Smooth muscle cell (in vitro differentiated cells): ENCODE measurements around the gene ALDH1L2. TPM values are rescaled to one million over a fixed set of nuclear protein-coding genes. Genes with fewer than 3 reads are reported as not detected.
"Not testable (repeated sequence)": the region's sequence is repeated elsewhere in the genome, so short reads cannot be mapped to it uniquely, and the experiment has no call there.

ENCODE experiments used
- DNase-seq: peaks from one replicate; lab custom pipeline; 2025; ENCODE audit not compliant: unreplicated experiment; lab: John Stamatoyannopoulos, UW
- H2AFZ ChIP-seq: fragments of 200-600 bp; sonication (generic); 2 replicates; pipeline ENCODE4 v1.6.0; 2016; ENCODE audit warnings: antibody characterized with exemption, low read depth, mild to moderate bottlenecking
- H3F3A ChIP-seq: fragments of 200-600 bp; sonication (generic); 2 replicates; pipeline ENCODE4 v1.6.0; 2017; ENCODE audit warnings: antibody characterized with exemption, low read depth
- H3K27ac ChIP-seq: fragments of 200-600 bp; sonication (generic); 2 replicates; pipeline ENCODE4 v1.5.1; 2016; ENCODE audit warnings: low read depth, mild to moderate bottlenecking
- H3K27me3 ChIP-seq: fragments of 200-600 bp; sonication (generic); 2 replicates; pipeline ENCODE4 v1.6.1; 2016; ENCODE audit warnings: low read depth, mild to moderate bottlenecking
- H3K36me3 ChIP-seq: fragments of 200-600 bp; sonication (generic); 2 replicates; pipeline ENCODE4 v1.5.1; 2016; ENCODE audit warnings: low read depth
- H3K4me1 ChIP-seq: fragments of 200-600 bp; sonication (generic); 2 replicates; pipeline ENCODE4 v1.5.1; 2016; ENCODE audit warnings: low read depth
- H3K4me2 ChIP-seq: fragments of 200-600 bp; sonication (generic); 2 replicates; pipeline ENCODE4 v1.6.0; 2016; ENCODE audit warnings: mild to moderate bottlenecking
- H3K4me3 ChIP-seq: fragments of 200-600 bp; sonication (generic); 2 replicates; pipeline ENCODE4 v1.5.1; 2016; ENCODE audit warnings: mild to moderate bottlenecking
- H3K79me2 ChIP-seq: fragments of 200-600 bp; sonication (generic); 2 replicates; pipeline ENCODE4 v1.6.0; 2016; ENCODE audit warnings: low read depth, mild to moderate bottlenecking
- H3K9ac ChIP-seq: fragments of 200-600 bp; sonication (generic); 2 replicates; pipeline ENCODE4 v1.6.0; 2016; ENCODE audit warnings: low read depth
- H3K9me3 ChIP-seq: fragments of 200-600 bp; sonication (generic); replicated peaks from 2 replicates; pipeline ENCODE4 v1.5.1; 2016; ENCODE audit warnings: low read depth
- H4K20me1 ChIP-seq: fragments of 200-600 bp; sonication (generic); 2 replicates; pipeline ENCODE4 v1.6.0; 2016; ENCODE audit warnings: low read depth
- WGBS: methylation state at CpG from one replicate; pipeline ENCODE4 v1.1.7; 2016; ENCODE audit warnings: low lambda C conversion rate; 5-methylcytosine and 5-hydroxymethylcytosine counted together
- polyA plus RNA-seq: library from polyadenylated mRNA; unstranded; fragments of >200 nt; fragmentation: Nextera tagmentation; extraction: Ambion mirVana; gene quantifications from 2 replicates; pipeline ENCODE4 v1.2.1, GENCODE V29; 2016
- total RNA-seq: library from RNA; depleted of rRNA; stranded (reverse); fragments of >200 nt; gene quantifications from 2 replicates; pipeline ENCODE4 v1.2.3, GENCODE V29; 2014
- TF ChIP-seq, protein P1 (sequence below): fragments of 200-600 bp; sonication (generic); IDR thresholded peaks from 2 replicates; pipeline ENCODE4 v1.5.1; 2017; ENCODE audit warnings: borderline replicate concordance, mild to moderate bottlenecking, antibody characterized with exemption; ENCODE audit not compliant: insufficient read depth, poor library complexity, severe bottlenecking

Gene ALDH1L2
- total and polyA plus RNA-seq, 2 experiments from 2014 or later: 25.3 to 28.1 TPM

DNA sequence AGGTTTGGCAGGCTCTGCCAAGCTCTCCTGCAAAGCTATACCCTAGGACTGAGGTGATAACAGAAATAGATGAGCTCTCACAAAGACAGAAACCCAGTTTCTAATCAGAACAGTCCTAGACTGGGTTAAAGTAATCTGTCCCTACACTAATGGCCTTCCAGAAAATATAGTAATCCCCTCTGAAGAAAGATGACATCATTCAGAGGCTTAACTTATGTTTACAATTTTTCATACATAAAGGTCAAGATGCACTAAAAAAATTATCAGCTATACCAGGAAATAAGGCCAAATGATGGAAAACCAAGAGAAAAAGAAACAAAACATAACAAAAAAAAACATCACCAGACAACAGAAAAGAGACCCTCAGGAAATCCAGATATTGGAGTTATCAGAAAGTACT, 18.4 kb upstream of the ALDH1L2 start:
- H4K20me1 ChIP-seq: no peaks in the 10 kb centered on the region
- no peak overlapping the region for H3K9ac ChIP-seq
- TF ChIP-seq, protein P1, sequence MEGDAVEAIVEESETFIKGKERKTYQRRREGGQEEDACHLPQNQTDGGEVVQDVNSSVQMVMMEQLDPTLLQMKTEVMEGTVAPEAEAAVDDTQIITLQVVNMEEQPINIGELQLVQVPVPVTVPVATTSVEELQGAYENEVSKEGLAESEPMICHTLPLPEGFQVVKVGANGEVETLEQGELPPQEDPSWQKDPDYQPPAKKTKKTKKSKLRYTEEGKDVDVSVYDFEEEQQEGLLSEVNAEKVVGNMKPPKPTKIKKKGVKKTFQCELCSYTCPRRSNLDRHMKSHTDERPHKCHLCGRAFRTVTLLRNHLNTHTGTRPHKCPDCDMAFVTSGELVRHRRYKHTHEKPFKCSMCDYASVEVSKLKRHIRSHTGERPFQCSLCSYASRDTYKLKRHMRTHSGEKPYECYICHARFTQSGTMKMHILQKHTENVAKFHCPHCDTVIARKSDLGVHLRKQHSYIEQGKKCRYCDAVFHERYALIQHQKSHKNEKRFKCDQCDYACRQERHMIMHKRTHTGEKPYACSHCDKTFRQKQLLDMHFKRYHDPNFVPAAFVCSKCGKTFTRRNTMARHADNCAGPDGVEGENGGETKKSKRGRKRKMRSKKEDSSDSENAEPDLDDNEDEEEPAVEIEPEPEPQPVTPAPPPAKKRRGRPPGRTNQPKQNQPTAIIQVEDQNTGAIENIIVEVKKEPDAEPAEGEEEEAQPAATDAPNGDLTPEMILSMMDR: no peak
- H3K27ac ChIP-seq: peak overlapping the region; percentile 30
- peak overlapping the region; percentile 43 for H2AFZ ChIP-seq
- peaks cover 5% of the 10 kb centered on the region for H3K4me1 ChIP-seq
- no peaks in the 10 kb centered on the region for H3K27me3 ChIP-seq
- no peaks in the 10 kb centered on the region for H3K79me2 ChIP-seq
- peaks cover 2% of the 10 kb centered on the region for H3F3A ChIP-seq
- no peaks in the 10 kb centered on the region for H3K9me3 ChIP-seq
- no peak for DNase-seq
- H3K4me2 ChIP-seq: no peak overlapping the region
- H3K36me3 ChIP-seq: no peaks in the 10 kb centered on the region
- H3K4me3 ChIP-seq: no peak overlapping the region

DNA sequence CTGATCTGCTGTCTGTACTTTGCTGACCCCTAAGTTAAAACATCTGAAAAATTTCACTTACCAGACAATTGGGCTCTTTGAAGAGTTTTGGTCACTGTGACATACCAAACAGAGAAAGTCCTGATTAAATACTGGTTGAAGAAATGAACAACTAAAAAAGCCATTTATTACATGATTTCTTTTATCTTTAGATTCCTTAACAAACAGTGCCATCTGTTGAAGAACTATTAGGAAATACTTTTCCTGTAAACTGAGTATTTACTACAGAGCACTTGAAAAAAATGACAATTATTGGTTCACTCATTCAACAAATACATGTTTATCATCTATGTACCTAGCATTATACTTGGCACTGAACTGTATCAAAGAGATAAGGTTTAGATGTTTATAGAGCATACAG, 16.7 kb upstream of the ALDH1L2 start:
- no peak overlapping the region for H3K9ac ChIP-seq
- H3K27ac ChIP-seq: peak overlapping the region; percentile 52
- peak overlapping the region; percentile 5 for H3K4me2 ChIP-seq
- H3K4me3 ChIP-seq: no peak overlapping the region
- TF ChIP-seq, protein P1: peak; percentile 20
- no peaks in the 10 kb centered on the region for H3K9me3 ChIP-seq
- no peaks in the 10 kb centered on the region for H3K4me1 ChIP-seq
- H2AFZ ChIP-seq: no peak overlapping the region
- peaks cover 2% of the 10 kb centered on the region for H3F3A ChIP-seq
- no peaks in the 10 kb centered on the region for H4K20me1 ChIP-seq
- H3K36me3 ChIP-seq: no peaks in the 10 kb centered on the region
- H3K79me2 ChIP-seq: no peaks in the 10 kb centered on the region
- H3K27me3 ChIP-seq: no peaks in the 10 kb centered on the region
- no peak for DNase-seq

DNA sequence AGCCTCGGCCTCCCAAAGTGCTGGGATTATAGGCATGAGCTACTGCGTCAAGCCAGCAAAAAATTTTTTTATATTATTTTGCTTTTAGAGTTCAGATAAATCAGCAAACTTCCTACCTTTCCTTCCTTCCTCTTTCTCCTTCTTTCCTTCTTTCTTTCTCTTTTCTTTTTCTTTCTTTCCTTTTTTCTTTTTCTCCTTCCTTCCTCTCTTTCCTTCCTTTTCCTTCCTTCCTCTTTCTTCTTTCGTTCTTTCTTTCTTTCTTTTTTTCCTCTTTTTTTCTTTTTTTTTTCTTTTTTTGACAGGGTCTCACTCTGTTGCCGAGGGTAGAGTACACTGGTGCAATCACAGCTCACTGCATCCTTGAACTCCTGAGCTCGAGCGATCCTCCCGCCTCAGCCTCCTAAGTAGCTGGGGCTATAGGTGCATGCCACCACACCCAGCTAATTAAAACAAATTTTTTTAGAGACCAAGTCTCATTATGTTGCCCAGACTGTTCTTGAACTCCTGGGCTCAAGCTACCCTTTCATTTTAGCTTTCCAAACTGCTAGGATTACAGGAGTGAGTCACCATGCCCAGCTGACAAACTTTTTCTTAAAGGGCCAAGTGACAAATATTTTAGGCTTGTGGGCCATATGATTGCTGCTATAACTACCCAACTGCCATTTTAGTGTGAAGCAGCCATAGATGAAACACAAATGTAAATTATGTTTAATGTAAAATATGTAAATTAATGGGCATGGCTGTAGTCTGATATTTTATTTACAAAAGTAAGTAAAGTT, 16.1 kb upstream of the ALDH1L2 start:
- H3K36me3 ChIP-seq: no peaks in the 10 kb centered on the region
- H3K27ac ChIP-seq: peak overlapping the region; percentile 52
- H3F3A ChIP-seq: peaks cover 2% of the 10 kb centered on the region
- no peaks in the 10 kb centered on the region for H3K4me1 ChIP-seq
- no peaks in the 10 kb centered on the region for H3K9me3 ChIP-seq
- H4K20me1 ChIP-seq: no peaks in the 10 kb centered on the region
- TF ChIP-seq, protein P1: no peak
- peak overlapping the region; percentile 5 for H3K4me2 ChIP-seq
- 85% methylated on average over 7 of the region's 7 CpGs for WGBS
- H3K4me3 ChIP-seq: no peak overlapping the region
- no peaks in the 10 kb centered on the region for H3K79me2 ChIP-seq
- no peak for DNase-seq
- H3K27me3 ChIP-seq: no peaks in the 10 kb centered on the region
- H2AFZ ChIP-seq: no peak overlapping the region
- no peak overlapping the region for H3K9ac ChIP-seq

DNA sequence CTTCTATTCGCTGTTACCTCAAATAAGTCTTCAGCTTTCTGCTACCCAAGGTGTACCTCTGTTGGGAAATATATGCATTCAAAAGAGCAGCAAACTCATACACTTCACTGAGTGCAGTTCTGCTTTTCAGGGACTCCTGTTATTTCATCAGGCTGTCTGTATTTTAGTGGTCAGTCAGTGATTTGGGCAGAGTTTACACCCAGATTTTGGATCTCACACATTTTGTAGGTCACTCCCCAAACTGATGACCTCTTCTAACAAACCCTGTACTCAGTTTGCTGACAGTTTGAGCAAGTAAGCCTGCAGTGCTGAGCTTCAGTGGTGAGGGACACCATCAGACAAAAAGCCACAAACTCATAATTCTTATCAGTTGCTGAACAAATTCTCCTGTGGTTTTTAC, 15.1 kb upstream of the ALDH1L2 start:
- Histone ChIP-seq H2AFZ (peak overlapping the region; percentile 86), H3K4me2 (no peak overlapping the region), H3K4me1 (no peaks in the 10 kb centered on the region), H3K27ac (no peak overlapping the region), H4K20me1 (no peaks in the 10 kb centered on the region), H3K9ac (no peak overlapping the region), H3K9me3 (no peaks in the 10 kb centered on the region), H3K79me2 (no peaks in the 10 kb centered on the region), H3K36me3 (no peaks in the 10 kb centered on the region), H3K27me3 (no peaks in the 10 kb centered on the region), H3F3A (peaks cover 2% of the 10 kb centered on the region), H3K4me3 (no peak overlapping the region)
- TF ChIP-seq, protein P1: no peak
- 89% methylated on average over 1 of the region's 1 CpG for WGBS
- no peak for DNase-seq

- not testable (repeated sequence) for H3K27ac ChIP-seq, H4K20me1 ChIP-seq, H2AFZ ChIP-seq, H3K4me2 ChIP-seq, H3K79me2 ChIP-seq, DNase-seq, H3K36me3 ChIP-seq, H3F3A ChIP-seq, H3K4me1 ChIP-seq, H3K9ac ChIP-seq, H3K9me3 ChIP-seq, H3K27me3 ChIP-seq, H3K4me3 ChIP-seq
- WGBS: 87% methylated on average over 5 of the region's 5 CpGs
Observed at GRCh38 chr12:105095338-105095737, 11.1 kb upstream of the ALDH1L2 start.
